SK-N-MC (cell line): ENCODE data around the gene PCDHGB4.

Experiments used
- EZH2 ChIP-seq: fragments of 200-600 bp; sonication (generic); IDR thresholded peaks from one replicate; pipeline ENCODE4 v1.6.1; 2017; ENCODE audit warnings: antibody characterized with exemption
- FOXP2 ChIP-seq: optimal IDR thresholded peaks from 2 replicates; pipeline ENCODE3; 2011; ENCODE audit warnings: mild to moderate bottlenecking, moderate library complexity; ENCODE audit not compliant: insufficient read depth; ENCODE audit errors: extremely low read length, control extremely low read depth
- POLR2AphosphoS5 ChIP-seq: IDR thresholded peaks from 2 replicates; pipeline ENCODE4 v1.6.1; 2012; ENCODE audit warnings: mild to moderate bottlenecking, low read depth, low read length, borderline replicate concordance

- TF ChIP-seq EZH2, result no peak
- no peak for TF ChIP-seq POLR2AphosphoS5
- TF ChIP-seq FOXP2, result no peak
Observed at GRCh38 chr5:141343242-141343952, 44.1 kb upstream of the PCDHGB4 start, which contains the start of gene PCDHGA3.
